Chondrocyte (in vitro differentiated cells): ENCODE measurements around the gene MBLAC1. TPM values are rescaled to one million over a fixed set of nuclear protein-coding genes. Genes with fewer than 3 reads are reported as not detected.

ENCODE experiments used
- DNase-seq: peaks from one replicate; pipeline ENCODE4 v3.0.0; 2021; ENCODE audit warnings: mixed read lengths, low spot score
- H3K27ac Mint-ChIP-seq: one replicate; pipeline ENCODE4 v1.8.0; 2021; ENCODE audit warnings: mild to moderate bottlenecking, moderate library complexity, mixed read lengths; ENCODE audit not compliant: unreplicated experiment
- H3K27me3 Mint-ChIP-seq: 2 replicates; pipeline ENCODE4 v1.8.0; 2021; ENCODE audit warnings: low read depth, mixed read lengths
- H3K36me3 Mint-ChIP-seq: 2 replicates; pipeline ENCODE4 v1.8.0; 2021; ENCODE audit warnings: low read depth, mixed read lengths
- H3K4me1 Mint-ChIP-seq: 2 replicates; pipeline ENCODE4 v1.8.0; 2021; ENCODE audit warnings: low read depth, mild to moderate bottlenecking, mixed read lengths
- H3K4me3 Mint-ChIP-seq: one replicate; pipeline ENCODE4 v1.8.0; 2021; ENCODE audit warnings: mild to moderate bottlenecking, moderate library complexity, mixed read lengths; ENCODE audit not compliant: unreplicated experiment
- H3K9me3 Mint-ChIP-seq: 2 replicates; pipeline ENCODE4 v1.8.0; 2021; ENCODE audit warnings: low read depth, mixed read lengths
- total RNA-seq: library from RNA; stranded (reverse); gene quantifications from 3 replicates; pipeline ENCODE4 v1.2.1, GENCODE V29; 2021
- TF ChIP-seq, protein P1 (sequence below): fragments of 200-600 bp; sonication (generic); IDR thresholded peaks from 2 replicates; pipeline ENCODE4 v1.5.0; 2021; ENCODE audit warnings: antibody characterized with exemption, mild to moderate bottlenecking, moderate library complexity

MBLAC1 gene
- total RNA-seq, 1 donor from 2014 or later = 1.7 TPM

DNA sequence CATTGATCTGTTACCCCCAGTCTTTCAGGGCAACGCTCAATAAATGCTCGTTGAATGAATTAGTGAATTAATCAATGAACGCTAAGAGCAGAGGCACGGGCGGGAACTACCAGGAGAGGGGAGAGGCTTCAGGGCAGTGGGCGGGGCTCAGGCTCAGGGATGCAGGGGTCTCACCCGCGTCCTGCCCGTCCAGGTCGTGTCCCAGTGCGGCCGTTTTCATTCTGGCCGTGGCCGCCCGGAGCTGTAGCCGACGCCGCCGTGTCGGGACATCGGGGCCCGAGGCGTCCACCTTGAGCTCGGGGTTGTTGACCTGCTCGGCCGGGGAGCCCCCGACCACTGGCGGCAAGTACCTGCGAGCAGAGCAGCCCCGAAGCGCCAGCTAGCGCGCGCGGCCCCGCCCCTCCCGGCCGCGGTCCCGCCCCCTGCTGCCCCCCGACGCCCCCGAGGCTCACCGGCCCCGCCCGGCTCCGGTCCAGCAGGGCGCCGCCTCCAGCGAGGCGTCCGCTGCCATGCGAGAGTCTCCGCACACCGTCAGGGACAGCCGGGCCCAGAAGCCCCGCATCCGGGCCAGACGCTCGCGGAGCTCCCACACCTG, 44.4 kb downstream of the MBLAC1 start:
- H3K36me3 Mint-ChIP-seq = peaks cover 6% of the 10 kb centered on the region
- H3K27ac Mint-ChIP-seq = no peak overlapping the region
- peak; percentile 86 for DNase-seq
- H3K9me3 Mint-ChIP-seq = no peaks in the 10 kb centered on the region
- TF ChIP-seq, protein P1, sequence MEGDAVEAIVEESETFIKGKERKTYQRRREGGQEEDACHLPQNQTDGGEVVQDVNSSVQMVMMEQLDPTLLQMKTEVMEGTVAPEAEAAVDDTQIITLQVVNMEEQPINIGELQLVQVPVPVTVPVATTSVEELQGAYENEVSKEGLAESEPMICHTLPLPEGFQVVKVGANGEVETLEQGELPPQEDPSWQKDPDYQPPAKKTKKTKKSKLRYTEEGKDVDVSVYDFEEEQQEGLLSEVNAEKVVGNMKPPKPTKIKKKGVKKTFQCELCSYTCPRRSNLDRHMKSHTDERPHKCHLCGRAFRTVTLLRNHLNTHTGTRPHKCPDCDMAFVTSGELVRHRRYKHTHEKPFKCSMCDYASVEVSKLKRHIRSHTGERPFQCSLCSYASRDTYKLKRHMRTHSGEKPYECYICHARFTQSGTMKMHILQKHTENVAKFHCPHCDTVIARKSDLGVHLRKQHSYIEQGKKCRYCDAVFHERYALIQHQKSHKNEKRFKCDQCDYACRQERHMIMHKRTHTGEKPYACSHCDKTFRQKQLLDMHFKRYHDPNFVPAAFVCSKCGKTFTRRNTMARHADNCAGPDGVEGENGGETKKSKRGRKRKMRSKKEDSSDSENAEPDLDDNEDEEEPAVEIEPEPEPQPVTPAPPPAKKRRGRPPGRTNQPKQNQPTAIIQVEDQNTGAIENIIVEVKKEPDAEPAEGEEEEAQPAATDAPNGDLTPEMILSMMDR = no peak
- no peak overlapping the region for H3K4me3 Mint-ChIP-seq
- peaks cover 27% of the 10 kb centered on the region for H3K4me1 Mint-ChIP-seq
- H3K27me3 Mint-ChIP-seq = peaks cover 5% of the 10 kb centered on the region

DNA sequence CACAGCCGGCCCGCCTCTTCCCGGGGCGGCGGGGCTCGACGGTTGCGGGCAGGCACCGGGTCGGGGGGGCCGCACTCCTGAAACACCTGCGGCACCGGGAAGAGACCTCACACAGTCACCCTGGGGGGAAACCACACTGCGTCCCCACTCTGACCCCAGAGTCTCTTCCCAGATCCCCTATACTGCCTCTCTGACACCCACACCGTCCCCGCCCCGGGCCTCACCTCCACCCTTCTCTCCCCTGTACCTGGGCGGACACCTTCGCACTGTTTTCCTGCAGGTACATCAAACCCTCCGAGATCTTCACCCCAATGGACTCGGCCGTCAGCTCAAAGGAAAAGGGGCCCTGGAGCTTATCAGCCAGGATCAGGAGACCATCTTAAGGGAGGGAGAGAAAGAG, 45.1 kb downstream of the MBLAC1 start:
- peak; percentile 86 for DNase-seq
- TF ChIP-seq, protein P1 = no peak
- H3K27me3 Mint-ChIP-seq = peaks cover 5% of the 10 kb centered on the region
- peaks cover 32% of the 10 kb centered on the region for H3K4me1 Mint-ChIP-seq
- H3K36me3 Mint-ChIP-seq = peaks cover 6% of the 10 kb centered on the region
- H3K9me3 Mint-ChIP-seq = no peaks in the 10 kb centered on the region
- no peak overlapping the region for H3K27ac Mint-ChIP-seq
- H3K4me3 Mint-ChIP-seq = peak overlapping the region; percentile 48

DNA sequence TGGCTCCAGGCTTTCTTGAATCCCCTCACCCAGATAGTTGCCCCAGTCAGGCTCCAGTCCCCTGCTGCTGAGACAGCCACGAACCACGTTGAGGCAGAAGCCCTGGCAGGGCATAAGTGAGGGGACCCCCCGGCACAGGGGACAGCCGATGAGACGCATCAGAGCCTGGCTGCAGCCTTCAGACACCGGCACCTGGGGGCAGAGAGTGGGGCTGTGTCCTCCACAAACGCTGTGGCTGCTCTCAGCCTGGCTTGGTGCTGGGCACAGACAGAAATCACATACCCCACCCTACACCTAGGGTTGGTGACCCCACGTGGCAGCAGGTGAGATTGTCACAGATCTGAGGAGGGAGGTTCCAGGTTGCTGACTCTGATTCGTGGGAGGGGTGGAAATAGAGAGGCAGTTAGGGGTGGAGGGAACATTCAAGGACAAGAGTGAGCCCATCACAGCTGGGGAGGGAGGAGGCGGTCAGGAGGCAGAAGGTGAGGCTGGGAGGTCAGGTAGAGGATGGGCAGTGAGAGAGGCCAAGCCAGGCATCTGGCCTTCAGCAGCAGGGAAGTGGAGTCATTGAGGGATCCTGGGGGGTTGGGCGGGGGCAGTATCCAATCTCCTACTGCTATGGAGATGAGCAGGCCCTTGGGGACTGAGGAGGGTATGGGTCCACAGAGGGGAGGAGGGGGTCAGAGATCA, 47.2 kb downstream of the MBLAC1 start:
- no peaks in the 10 kb centered on the region for H3K9me3 Mint-ChIP-seq
- H3K4me3 Mint-ChIP-seq = no peak overlapping the region
- TF ChIP-seq, protein P1 = no peak
- no peak overlapping the region for H3K27ac Mint-ChIP-seq
- peaks cover 17% of the 10 kb centered on the region for H3K4me1 Mint-ChIP-seq
- peaks cover 5% of the 10 kb centered on the region for H3K27me3 Mint-ChIP-seq
- peaks cover 6% of the 10 kb centered on the region for H3K36me3 Mint-ChIP-seq
- DNase-seq = peak; percentile 79

DNA sequence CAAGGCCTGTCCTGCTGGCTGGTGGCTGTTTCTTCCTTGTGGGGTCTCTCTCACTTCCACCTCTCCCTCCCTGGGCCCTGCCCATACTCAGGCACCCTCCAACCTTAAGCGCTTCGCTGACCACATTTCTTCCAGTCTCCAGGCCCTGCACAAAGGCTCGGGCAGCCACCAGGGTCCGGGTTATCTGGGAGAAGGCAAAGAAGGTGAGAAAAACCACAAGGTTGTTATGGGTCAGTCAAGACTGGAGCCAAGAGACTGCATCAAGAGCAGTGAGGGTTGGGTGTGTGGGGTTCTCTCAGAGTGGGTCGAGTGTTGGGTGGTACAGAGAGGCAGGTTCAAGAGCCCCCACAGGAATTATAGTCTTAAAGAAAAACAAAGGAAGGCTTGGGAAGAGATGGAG, 47.8 kb downstream of the MBLAC1 start:
- peaks cover 6% of the 10 kb centered on the region for H3K36me3 Mint-ChIP-seq
- TF ChIP-seq, protein P1 = no peak
- no peak overlapping the region for H3K4me3 Mint-ChIP-seq
- no peaks in the 10 kb centered on the region for H3K9me3 Mint-ChIP-seq
- H3K27me3 Mint-ChIP-seq = peaks cover 5% of the 10 kb centered on the region
- H3K27ac Mint-ChIP-seq = no peak overlapping the region
- DNase-seq = peak; percentile 36
- H3K4me1 Mint-ChIP-seq = peaks cover 16% of the 10 kb centered on the region

DNA sequence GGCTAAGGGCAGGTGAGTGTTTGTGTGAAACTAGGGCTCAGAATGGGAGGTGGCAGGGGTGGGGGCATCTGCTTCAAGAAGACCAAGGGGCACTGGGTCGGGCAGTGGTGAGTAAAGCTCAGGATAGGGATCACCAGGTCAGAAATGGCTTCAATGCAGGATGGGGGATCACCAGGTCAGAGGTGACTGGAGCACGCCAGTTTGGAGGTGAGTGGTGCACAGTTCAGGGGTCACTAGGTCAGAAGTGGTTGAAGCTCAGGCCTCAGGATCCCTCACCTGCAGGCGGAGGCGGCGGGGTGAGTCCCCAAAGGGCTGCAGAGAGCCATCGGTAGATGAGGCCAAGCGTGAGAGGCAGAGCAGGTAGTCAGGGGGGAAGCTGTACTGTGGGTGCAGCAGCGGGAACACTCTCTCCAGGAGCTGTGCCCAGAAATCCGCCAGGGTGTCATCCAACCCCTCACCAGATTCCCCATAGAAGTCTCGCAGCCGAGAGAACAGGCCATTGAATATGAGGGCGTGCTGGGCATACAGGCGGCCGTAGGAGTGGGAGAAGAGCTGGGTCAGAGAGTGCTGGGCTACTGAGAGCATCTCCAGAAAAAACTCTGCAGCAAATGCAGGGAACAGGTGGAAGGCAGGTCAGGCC, 48.6 kb downstream of the MBLAC1 start:
- H3K27ac Mint-ChIP-seq = no peak overlapping the region

More for the DNA sequence above, 48.6 kb downstream of the MBLAC1 start:
- H3K4me1 Mint-ChIP-seq = peaks cover 16% of the 10 kb centered on the region
- peaks cover 7% of the 10 kb centered on the region for H3K27me3 Mint-ChIP-seq
- TF ChIP-seq, protein P1 = no peak
- DNase-seq = peak; percentile 55
- peaks cover 6% of the 10 kb centered on the region for H3K36me3 Mint-ChIP-seq
- no peaks in the 10 kb centered on the region for H3K9me3 Mint-ChIP-seq
- no peak overlapping the region for H3K4me3 Mint-ChIP-seq
